Mucosa of rectum (tissue), 2 donors: ENCODE results near the gene KLK12.
"Not testable (repeated sequence)": the region's sequence is repeated elsewhere in the genome, so short reads cannot be mapped to it uniquely, and the experiment has no call there.

Experiments used
- H3K27ac ChIP-seq, 2 donors: one replicate each; pipeline ENCODE4 v1.7.0; 2013; ENCODE audit warnings: inconsistent platforms in 2 of 2, low read depth in 2 of 2, low read length in 2 of 2
- H3K27me3 ChIP-seq, 2 donors: one replicate each; pipeline ENCODE4 v1.7.0; 2013; ENCODE audit warnings: low read length in 2 of 2; ENCODE audit not compliant: control insufficient read depth in 2 of 2, insufficient read depth in 2 of 2
- H3K36me3 ChIP-seq, 2 donors: one replicate each; pipeline ENCODE4 v1.7.0; 2013; ENCODE audit warnings: low read length in 2 of 2; ENCODE audit not compliant: control insufficient read depth in 2 of 2, insufficient read depth in 2 of 2
- H3K4me1 ChIP-seq, 2 donors: one replicate each; pipeline ENCODE4 v1.7.0; 2013; ENCODE audit warnings: low read length in 2 of 2, mild to moderate bottlenecking in 1 of 2; ENCODE audit not compliant: control insufficient read depth in 2 of 2, insufficient read depth in 2 of 2
- H3K4me3 ChIP-seq, 2 donors: one replicate each; pipeline ENCODE4 v1.7.0; 2013; ENCODE audit warnings: low read length in 2 of 2
- H3K9ac ChIP-seq, 2 donors: one replicate each; pipeline ENCODE4 v1.7.0; 2013; ENCODE audit warnings: low read length in 2 of 2, low read depth in 1 of 2, mild to moderate bottlenecking in 1 of 2
- H3K9me3 ChIP-seq, 2 donors: one replicate each; pipeline ENCODE4 v1.7.0; 2013; ENCODE audit warnings: low read length in 2 of 2; ENCODE audit not compliant: control insufficient read depth in 2 of 2
- donor health status: healthy.
- donor health status: Normal muscosa, but diverticular disease.

The KLK12 gene

GRCh38 chr19:50992666-50993035, 42.2 kb downstream of the KLK12 start:
- peaks cover 3 to 4% of the 10 kb centered on the region in 2 donors for H3K27me3 ChIP-seq
- no peak overlapping the region for H3K27ac ChIP-seq
- no peaks in the 10 kb centered on the region for H3K9me3 ChIP-seq

GRCh38 chr19:50984416-50984815, 50.4 kb downstream of the KLK12 start:
- H3K27ac ChIP-seq, H3K4me3 ChIP-seq, H3K9me3 ChIP-seq, H3K36me3 ChIP-seq, H3K9ac ChIP-seq, H3K27me3 ChIP-seq, H3K4me1 ChIP-seq: not testable (repeated sequence)

More at GRCh38 chr19:50992666-50993035, 42.2 kb downstream of the KLK12 start:
- Histone ChIP-seq H3K4me1 (no peaks in the 10 kb centered on the region), H3K4me3 (no peak overlapping the region), H3K36me3 (no peaks in the 10 kb centered on the region), H3K9ac (no peak overlapping the region)

GRCh38 chr19:50983625-50984292, 51.0 kb downstream of the KLK12 start, which contains the start of gene KLK7:
TSS of gene KLK7 (minus strand) at chr19:50983917. CDS start at chr19:50982399, 1,518 bp downstream.
- Histone ChIP-seq H3K9me3 (no peaks in the 10 kb centered on the region), H3K9ac (no peak within 1 kb of the TSS), H3K4me3 (no peak within 1 kb of the TSS), H3K4me1 (no peaks in the 10 kb centered on the region), H3K27ac (no peak within 1 kb of the TSS), H3K27me3 (peaks cover 0 to 4% of the 10 kb centered on the region in 2 donors), H3K36me3 (no peaks in the 10 kb centered on the region)

- H3K4me3 ChIP-seq: no peak overlapping the region
- no peak overlapping the region for H3K27ac ChIP-seq
- peaks cover 0 to 4% of the 10 kb centered on the region in 2 donors for H3K27me3 ChIP-seq
- H3K9me3 ChIP-seq: no peaks in the 10 kb centered on the region
- H3K36me3 ChIP-seq: no peaks in the 10 kb centered on the region
- no peak overlapping the region for H3K9ac ChIP-seq
- H3K4me1 ChIP-seq: no peaks in the 10 kb centered on the region
Observed at GRCh38 chr19:50982186-50982585, 52.6 kb downstream of the KLK12 start.

GRCh38 chr19:50981587-50982146, 53.1 kb downstream of the KLK12 start:
- Histone ChIP-seq H3K4me1 (no peaks in the 10 kb centered on the region), H3K9me3 (no peaks in the 10 kb centered on the region), H3K4me3 (no peak overlapping the region), H3K36me3 (no peaks in the 10 kb centered on the region), H3K27me3 (peaks cover 0 to 4% of the 10 kb centered on the region in 2 donors), H3K27ac (no peak overlapping the region), H3K9ac (no peak overlapping the region)

- Histone ChIP-seq H3K27me3 (peaks cover 0 to 6% of the 10 kb centered on the region in 2 donors), H3K4me1 (no peaks in the 10 kb centered on the region), H3K36me3 (no peaks in the 10 kb centered on the region), H3K27ac (no peak overlapping the region), H3K9me3 (no peaks in the 10 kb centered on the region), H3K4me3 (no peak overlapping the region), H3K9ac (no peak overlapping the region)
Observed at GRCh38 chr19:50980208-50980607, 54.6 kb downstream of the KLK12 start.

GRCh38 chr19:50979758-50980157, 55.0 kb downstream of the KLK12 start:
- no peak overlapping the region for H3K4me3 ChIP-seq
- H3K9ac ChIP-seq: no peak overlapping the region
- no peaks in the 10 kb centered on the region for H3K36me3 ChIP-seq
- H3K27ac ChIP-seq: no peak overlapping the region
- H3K27me3 ChIP-seq: peaks cover 0 to 6% of the 10 kb centered on the region in 2 donors
- H3K4me1 ChIP-seq: no peaks in the 10 kb centered on the region
- H3K9me3 ChIP-seq: no peaks in the 10 kb centered on the region
